DND-41 (cell line): ENCODE measurements around the gene ATP6V0A1.

Experiments
- ATAC-seq: fragments of 200-7000 bp; cut with Tn5 transposase; 3 replicates; pipeline ENCODE4 v1.9.1; 2021; ENCODE audit warnings: low read depth; ENCODE audit not compliant: insufficient read depth
- DNase-seq: peaks from one replicate; pipeline ENCODE4 v3.0.0-alpha.2; 2020
- H2AFZ ChIP-seq: 2 replicates; pipeline ENCODE4 v1.6.0; 2012; ENCODE audit warnings: low read depth, low read length
- H3K27ac ChIP-seq: 2 replicates; pipeline ENCODE4 v1.5.1; 2012; ENCODE audit warnings: low read length, inconsistent platforms
- H3K27me3 ChIP-seq: fragments of 200-600 bp; sonication (generic); 2 replicates; pipeline ENCODE4 v1.6.0; 2012; ENCODE audit warnings: low read length, mild to moderate bottlenecking, inconsistent platforms; ENCODE audit not compliant: insufficient read depth, poor library complexity
- H3K36me3 ChIP-seq: 2 replicates; pipeline ENCODE4 v1.5.1; 2012; ENCODE audit warnings: low read length, inconsistent platforms; ENCODE audit not compliant: insufficient read depth
- H3K4me1 ChIP-seq: 2 replicates; pipeline ENCODE4 v1.5.1; 2012; ENCODE audit warnings: mild to moderate bottlenecking, low read length; ENCODE audit not compliant: insufficient read depth
- H3K4me2 ChIP-seq: 2 replicates; pipeline ENCODE4 v1.6.0; 2012; ENCODE audit warnings: mild to moderate bottlenecking, moderate library complexity, low read length, inconsistent platforms; ENCODE audit not compliant: insufficient read depth
- H3K4me3 ChIP-seq, 2 experiments: fragments of 200-600 bp in 1 of 2; shearing (Covaris generic) in 1 of 2; 2 replicates each; pipeline ENCODE4 v1.5.1; 2012 to 2016; ENCODE audit warnings: inconsistent platforms in 2 of 2, low read length in 2 of 2, mild to moderate bottlenecking in 2 of 2, low read depth in 1 of 2, moderate library complexity in 1 of 2
- H3K79me2 ChIP-seq: 2 replicates; pipeline ENCODE4 v1.6.0; 2012; ENCODE audit warnings: low read length, inconsistent platforms; ENCODE audit not compliant: insufficient read depth
- H3K9ac ChIP-seq: 2 replicates; pipeline ENCODE4 v1.6.0; 2012; ENCODE audit warnings: low read depth, mild to moderate bottlenecking, inconsistent platforms, low read length, moderate library complexity
- H3K9me3 ChIP-seq: 2 replicates; pipeline ENCODE4 v1.5.1; 2012; ENCODE audit warnings: low read length, moderate library complexity, mild to moderate bottlenecking, inconsistent platforms; ENCODE audit not compliant: insufficient read depth, severe bottlenecking
- H4K20me1 ChIP-seq: 2 replicates; pipeline ENCODE4 v1.6.0; 2012; ENCODE audit warnings: low read length; ENCODE audit not compliant: insufficient read depth
- CTCF ChIP-seq: IDR thresholded peaks from 2 replicates; pipeline ENCODE4 v1.5.1; 2012; ENCODE audit warnings: borderline replicate concordance, low read length, moderate library complexity, mild to moderate bottlenecking; ENCODE audit not compliant: poor library complexity, severe bottlenecking; ENCODE audit errors: extremely low read depth
- EZH2 ChIP-seq: IDR thresholded peaks from 3 replicates; pipeline ENCODE4 v1.6.1; 2012; ENCODE audit warnings: borderline replicate concordance, low read depth, mild to moderate bottlenecking, moderate library complexity, low read length, inconsistent platforms; ENCODE audit not compliant: severe bottlenecking

Gene ATP6V0A1

DNA sequence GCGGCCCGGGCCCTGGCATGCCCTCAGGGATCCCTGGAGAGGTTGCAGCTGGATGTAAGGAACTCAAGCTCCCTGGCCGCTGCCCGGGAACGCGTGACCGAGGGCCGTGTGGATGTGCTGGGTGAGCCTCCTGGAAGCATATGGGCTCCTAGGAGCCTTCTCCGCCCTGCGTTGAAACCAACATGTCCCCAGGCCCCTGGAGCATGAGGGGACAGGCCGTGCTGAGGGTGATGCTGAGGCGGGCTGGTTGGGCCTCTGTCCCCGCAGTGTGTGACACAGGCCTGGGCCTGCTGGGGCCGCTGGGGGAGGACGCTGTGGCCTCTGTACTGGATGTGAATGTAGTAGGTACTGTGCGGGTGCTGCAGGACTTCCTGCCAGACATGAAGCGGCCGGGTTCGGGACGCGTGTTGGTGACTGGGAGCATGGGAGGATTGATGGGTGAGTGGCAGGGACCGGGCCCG is 88.4 kb downstream of the ATP6V0A1 start:
- H3K27ac ChIP-seq: no peak overlapping the region
- no peaks in the 10 kb centered on the region for H3K9me3 ChIP-seq
- H3K79me2 ChIP-seq: no peaks in the 10 kb centered on the region
- H3K27me3 ChIP-seq: no peaks in the 10 kb centered on the region
- no peak overlapping the region for H2AFZ ChIP-seq
- peaks cover 16% of the 10 kb centered on the region for H3K36me3 ChIP-seq
- no peak for TF ChIP-seq EZH2
- TF ChIP-seq CTCF: no peak
- H3K4me3 ChIP-seq: no peak overlapping the region
- ATAC-seq (0 out of 3 replicates have a peak, but pooled peaks have one; percentile 12), DNase-seq (no peak)
- H3K9ac ChIP-seq: no peak overlapping the region
- no peak overlapping the region for H3K4me2 ChIP-seq
- H3K4me1 ChIP-seq: no peaks in the 10 kb centered on the region
- H4K20me1 ChIP-seq: no peaks in the 10 kb centered on the region

DNA sequence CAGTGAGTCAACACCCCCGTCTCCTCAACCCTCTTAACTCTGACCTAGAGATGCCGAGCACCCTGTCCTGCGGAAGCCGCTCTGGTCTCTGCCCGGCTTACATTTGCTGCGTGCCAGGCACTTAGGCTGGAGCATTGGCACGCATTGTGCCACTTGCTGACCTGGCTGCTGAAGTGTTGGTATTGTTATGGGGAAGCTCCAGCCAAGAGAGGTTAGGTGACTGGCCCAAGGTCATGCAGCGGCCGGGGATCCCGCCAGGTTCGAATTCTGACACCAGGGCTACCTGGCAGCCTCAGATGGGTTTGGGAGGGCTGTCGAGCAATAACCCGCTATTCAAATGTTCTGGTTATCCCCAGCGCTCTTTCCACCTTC is 89.0 kb downstream of the ATP6V0A1 start:
- Histone ChIP-seq H3K9ac (no peak overlapping the region), H3K79me2 (0 out of 2 replicates have a peak, but pooled peaks cover 3% of the 10 kb centered on the region), H3K9me3 (no peaks in the 10 kb centered on the region), H3K36me3 (peaks cover 14% of the 10 kb centered on the region), H4K20me1 (no peaks in the 10 kb centered on the region), H3K27ac (no peak overlapping the region), H3K4me1 (no peaks in the 10 kb centered on the region), H2AFZ (no peak overlapping the region), H3K4me3 (no peak overlapping the region), H3K27me3 (no peaks in the 10 kb centered on the region), H3K4me2 (no peak overlapping the region)
- ATAC-seq (no peak), DNase-seq (no peak)
- TF ChIP-seq EZH2 (no peak), CTCF (no peak)

GRCh38 chr17:42548070-42548837 is 89.6 kb downstream of the ATP6V0A1 start:
- no peaks in the 10 kb centered on the region for H3K9me3 ChIP-seq
- 0 out of 2 replicates have a peak, but pooled peaks cover 2% of the 10 kb centered on the region for H4K20me1 ChIP-seq
- H3K27me3 ChIP-seq: no peaks in the 10 kb centered on the region
- TF ChIP-seq EZH2 (no peak), CTCF (no peak)
- H3K36me3 ChIP-seq: peaks cover 14% of the 10 kb centered on the region
- no peak overlapping the region for H2AFZ ChIP-seq
- no peak for ATAC-seq
- no peak for DNase-seq
- peaks cover 9% of the 10 kb centered on the region for H3K79me2 ChIP-seq
- H3K27ac ChIP-seq: no peak overlapping the region
- H3K4me1 ChIP-seq: peaks cover 6% of the 10 kb centered on the region
- H3K4me2 ChIP-seq: no peak overlapping the region
- no peak overlapping the region for H3K9ac ChIP-seq
- H3K4me3 ChIP-seq: no peak overlapping the region
